ENCODE measurements around the gene CENPC.

Gene CENPC

GRCh38 chr4:67521506-67521905 lies 23.8 kb downstream of the CENPC start:
- Histone ChIP-seq H3K9ac (ENCODE audit: low read depth, low read length) (no peak overlapping the region), H3K9me3 (ENCODE audit: insufficient read depth, low read depth, low read length) (no peaks in the 10 kb centered on the region), H3K27ac (ENCODE audit: low read length) (no peak overlapping the region), H3K36me3 (ENCODE audit: insufficient read depth, low read depth, low read length) (peaks cover 19% of the 10 kb centered on the region; the same call in 1 of the 2 replicates), H3K27me3 (ENCODE audit: insufficient read depth, low read length) (no peaks in the 10 kb centered on the region), H3K4me1 (ENCODE audit: insufficient read depth, low read length) (no peaks in the 10 kb centered on the region), H3K4me3 (ENCODE audit: low read length) (no peak overlapping the region)

GRCh38 chr4:67520141-67520540 lies 25.2 kb downstream of the CENPC start:
- Histone ChIP-seq H3K9ac (ENCODE audit: low read depth, low read length) (no peak overlapping the region), H3K27ac (ENCODE audit: low read length) (no peak overlapping the region), H3K27me3 (ENCODE audit: insufficient read depth, low read length) (no peaks in the 10 kb centered on the region), H3K9me3 (ENCODE audit: insufficient read depth, low read depth, low read length) (no peaks in the 10 kb centered on the region), H3K4me3 (ENCODE audit: low read length) (no peak overlapping the region), H3K36me3 (ENCODE audit: insufficient read depth, low read depth, low read length) (peaks cover 27% of the 10 kb centered on the region), H3K4me1 (ENCODE audit: insufficient read depth, low read length) (no peaks in the 10 kb centered on the region)

DNA sequence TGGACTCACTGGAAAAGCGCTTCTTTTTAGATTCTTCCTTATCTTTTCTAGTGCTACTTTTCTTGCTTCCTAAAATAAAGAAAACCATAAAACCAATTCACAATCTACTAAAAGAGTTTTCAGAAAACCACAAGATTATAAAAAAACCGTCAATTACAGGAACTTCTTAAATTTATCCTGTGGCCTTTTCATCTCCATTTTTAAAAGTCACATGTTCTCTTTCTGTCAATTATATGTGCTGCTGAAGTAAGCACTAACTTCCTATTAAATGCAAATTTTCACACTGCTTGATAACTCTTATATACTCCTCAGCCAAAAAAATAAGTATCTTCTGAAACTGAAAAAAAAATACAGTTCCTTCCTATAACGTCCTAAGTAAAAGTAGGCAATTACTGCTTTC lies 32.8 kb downstream of the CENPC start:
- Histone ChIP-seq H3K9ac (ENCODE audit: low read depth, low read length) (no peak overlapping the region), H3K27me3 (ENCODE audit: insufficient read depth, low read length) (no peaks in the 10 kb centered on the region), H3K4me3 (ENCODE audit: low read length) (no peak overlapping the region), H3K27ac (ENCODE audit: low read length) (no peak overlapping the region), H3K4me1 (ENCODE audit: insufficient read depth, low read length) (no peaks in the 10 kb centered on the region), H3K36me3 (ENCODE audit: insufficient read depth, low read depth, low read length) (peaks cover 72% of the 10 kb centered on the region), H3K9me3 (ENCODE audit: insufficient read depth, low read depth, low read length) (no peaks in the 10 kb centered on the region)

DNA sequence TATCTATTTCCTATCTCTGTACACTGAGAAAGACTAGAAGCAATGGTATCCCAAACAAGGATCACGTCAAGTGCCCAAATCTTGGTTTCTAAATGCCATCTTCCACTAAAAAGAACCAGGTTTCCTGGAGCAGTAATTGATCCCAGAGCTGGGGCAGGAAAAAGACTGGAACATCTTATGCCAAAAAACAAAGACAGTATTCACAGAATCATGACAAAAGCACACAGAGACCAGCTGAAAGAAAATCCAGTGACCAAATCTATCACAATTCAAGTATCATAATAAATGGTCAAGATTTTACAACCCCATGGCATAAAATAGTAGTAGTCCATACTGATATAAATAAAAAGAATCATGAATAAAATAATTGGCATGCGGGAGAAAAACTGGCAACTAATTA lies 44.9 kb downstream of the CENPC start:
- Histone ChIP-seq H3K36me3 (ENCODE audit: insufficient read depth, low read depth, low read length) (peaks cover 24% of the 10 kb centered on the region), H3K4me3 (ENCODE audit: low read length) (no peak overlapping the region), H3K9me3 (ENCODE audit: insufficient read depth, low read depth, low read length) (no peaks in the 10 kb centered on the region), H3K4me1 (ENCODE audit: insufficient read depth, low read length) (0 out of 2 replicates have a peak, but pooled peaks cover 3% of the 10 kb centered on the region), H3K27me3 (ENCODE audit: insufficient read depth, low read length) (no peaks in the 10 kb centered on the region), H3K27ac (ENCODE audit: low read length) (no peak overlapping the region), H3K9ac (ENCODE audit: low read depth, low read length) (no peak overlapping the region)

GRCh38 chr4:67499799-67500198 lies 45.5 kb downstream of the CENPC start:
- Histone ChIP-seq H3K9me3 (ENCODE audit: insufficient read depth, low read depth, low read length) (no peaks in the 10 kb centered on the region), H3K9ac (ENCODE audit: low read depth, low read length) (no peak overlapping the region), H3K4me1 (ENCODE audit: insufficient read depth, low read length) (0 out of 2 replicates have a peak, but pooled peaks cover 3% of the 10 kb centered on the region), H3K27me3 (ENCODE audit: insufficient read depth, low read length) (no peaks in the 10 kb centered on the region), H3K4me3 (ENCODE audit: low read length) (no peak overlapping the region), H3K27ac (ENCODE audit: low read length) (no peak overlapping the region), H3K36me3 (ENCODE audit: insufficient read depth, low read depth, low read length) (peaks cover 23% of the 10 kb centered on the region)

GRCh38 chr4:67483868-67484602 lies 61.3 kb downstream of the CENPC start:
- Histone ChIP-seq H3K27ac (ENCODE audit: low read length) (no peak overlapping the region), H3K4me3 (ENCODE audit: low read length) (no peak overlapping the region), H3K9me3 (ENCODE audit: insufficient read depth, low read depth, low read length) (no peaks in the 10 kb centered on the region; the same call in 1 of the 2 replicates), H3K9ac (ENCODE audit: low read depth, low read length) (no peak overlapping the region), H3K27me3 (ENCODE audit: insufficient read depth, low read length) (no peaks in the 10 kb centered on the region), H3K36me3 (ENCODE audit: insufficient read depth, low read depth, low read length) (peaks cover 11% of the 10 kb centered on the region; the same call in 1 of the 2 replicates), H3K4me1 (ENCODE audit: insufficient read depth, low read length) (no peaks in the 10 kb centered on the region; the same call in 1 of the 2 replicates)

GRCh38 chr4:67480810-67481209 lies 64.5 kb downstream of the CENPC start:
- Histone ChIP-seq H3K4me3 (ENCODE audit: low read length) (no peak overlapping the region), H3K36me3 (ENCODE audit: insufficient read depth, low read depth, low read length) (peaks cover 7% of the 10 kb centered on the region; the same call in 1 of the 2 replicates), H3K4me1 (ENCODE audit: insufficient read depth, low read length) (peaks cover 7% of the 10 kb centered on the region), H3K27me3 (ENCODE audit: insufficient read depth, low read length) (no peaks in the 10 kb centered on the region), H3K9ac (ENCODE audit: low read depth, low read length) (no peak overlapping the region), H3K27ac (ENCODE audit: low read length) (no peak overlapping the region), H3K9me3 (ENCODE audit: insufficient read depth, low read depth, low read length) (no peaks in the 10 kb centered on the region; the same call in 1 of the 2 replicates)

DNA sequence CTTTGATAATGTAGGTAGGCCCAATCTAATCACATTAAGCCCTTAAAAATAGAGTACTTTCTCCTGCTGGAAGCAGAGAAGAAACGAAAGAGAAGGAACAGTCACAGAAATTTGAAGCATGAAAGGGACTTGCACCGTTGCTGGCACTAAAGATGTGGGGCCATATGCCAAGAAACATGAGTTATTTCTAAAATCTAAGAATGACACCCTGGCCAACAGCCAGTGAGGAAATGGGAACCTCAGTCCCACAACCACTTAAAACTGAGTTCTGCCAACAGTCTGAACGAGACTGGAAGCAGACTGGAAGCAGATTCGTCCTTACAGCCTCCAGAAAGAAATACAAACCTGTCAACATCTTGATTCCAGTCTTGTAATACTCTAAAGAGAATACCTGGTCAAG lies 70.1 kb downstream of the CENPC start:
- H3K27me3 ChIP-seq (ENCODE audit: insufficient read depth, low read length), result no peaks in the 10 kb centered on the region
- H3K27ac ChIP-seq (ENCODE audit: low read length), result no peak overlapping the region
- H3K36me3 ChIP-seq (ENCODE audit: insufficient read depth, low read depth, low read length), result peaks cover 29% of the 10 kb centered on the region
- peaks cover 7% of the 10 kb centered on the region; the same call in 1 of the 2 replicates for H3K4me1 ChIP-seq (ENCODE audit: insufficient read depth, low read length)
- H3K9ac ChIP-seq (ENCODE audit: low read depth, low read length), result no peak overlapping the region
- H3K4me3 ChIP-seq (ENCODE audit: low read length), result no peak overlapping the region
- H3K9me3 ChIP-seq (ENCODE audit: insufficient read depth, low read depth, low read length), result no peaks in the 10 kb centered on the region

- H3K36me3 ChIP-seq (ENCODE audit: insufficient read depth, low read depth, low read length), result peaks cover 22% of the 10 kb centered on the region
Measured at GRCh38 chr4:67470871-67471270, 74.4 kb downstream of the CENPC start.

DNA sequence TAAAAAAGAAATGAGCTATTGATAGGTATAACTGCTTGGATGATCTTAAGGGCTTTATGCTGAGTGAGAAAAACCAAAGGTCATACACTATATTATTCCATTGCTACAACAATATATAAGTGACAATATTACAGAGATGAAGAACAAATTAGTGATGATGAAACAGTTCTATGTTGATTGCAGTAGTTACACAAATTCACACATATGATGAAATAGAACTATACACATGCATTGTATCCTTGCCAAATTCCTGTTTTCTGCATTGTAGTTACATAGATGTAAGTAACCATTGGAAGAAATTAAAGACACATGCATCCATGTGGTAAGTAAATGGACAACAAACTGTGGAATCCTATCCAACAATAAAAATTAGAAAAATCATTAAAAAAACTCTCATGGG lies 76.5 kb downstream of the CENPC start:
- no peak overlapping the region for H3K4me3 ChIP-seq (ENCODE audit: low read length)
- no peaks in the 10 kb centered on the region for H3K27me3 ChIP-seq (ENCODE audit: insufficient read depth, low read length)
- 0 out of 2 replicates have a peak, but pooled peaks cover 2% of the 10 kb centered on the region for H3K4me1 ChIP-seq (ENCODE audit: insufficient read depth, low read length)
- H3K9me3 ChIP-seq (ENCODE audit: insufficient read depth, low read depth, low read length), result no peaks in the 10 kb centered on the region
- no peak overlapping the region for H3K9ac ChIP-seq (ENCODE audit: low read depth, low read length)
- peaks cover 15% of the 10 kb centered on the region; the same call in 1 of the 2 replicates for H3K36me3 ChIP-seq (ENCODE audit: insufficient read depth, low read depth, low read length)
- H3K27ac ChIP-seq (ENCODE audit: low read length), result no peak overlapping the region

More at GRCh38 chr4:67470871-67471270, 74.4 kb downstream of the CENPC start:
- H3K27ac ChIP-seq (ENCODE audit: low read length), result no peak overlapping the region
- no peak overlapping the region for H3K4me3 ChIP-seq (ENCODE audit: low read length)
- no peaks in the 10 kb centered on the region for H3K9me3 ChIP-seq (ENCODE audit: insufficient read depth, low read depth, low read length)
- no peak overlapping the region for H3K9ac ChIP-seq (ENCODE audit: low read depth, low read length)
- H3K27me3 ChIP-seq (ENCODE audit: insufficient read depth, low read length), result no peaks in the 10 kb centered on the region
- 0 out of 2 replicates have a peak, but pooled peaks cover 2% of the 10 kb centered on the region for H3K4me1 ChIP-seq (ENCODE audit: insufficient read depth, low read length)

GRCh38 chr4:67466751-67467150 lies 78.6 kb downstream of the CENPC start:
- 0 out of 2 replicates have a peak, but pooled peaks cover 2% of the 10 kb centered on the region for H3K4me1 ChIP-seq (ENCODE audit: insufficient read depth, low read length)
- no peak overlapping the region for H3K9ac ChIP-seq (ENCODE audit: low read depth, low read length)
- H3K9me3 ChIP-seq (ENCODE audit: insufficient read depth, low read depth, low read length), result no peaks in the 10 kb centered on the region
- H3K27ac ChIP-seq (ENCODE audit: low read length), result no peak overlapping the region
- peaks cover 5% of the 10 kb centered on the region; the same call in 1 of the 2 replicates for H3K36me3 ChIP-seq (ENCODE audit: insufficient read depth, low read depth, low read length)
- H3K4me3 ChIP-seq (ENCODE audit: low read length), result no peak overlapping the region
- H3K27me3 ChIP-seq (ENCODE audit: insufficient read depth, low read length), result no peaks in the 10 kb centered on the region

DNA sequence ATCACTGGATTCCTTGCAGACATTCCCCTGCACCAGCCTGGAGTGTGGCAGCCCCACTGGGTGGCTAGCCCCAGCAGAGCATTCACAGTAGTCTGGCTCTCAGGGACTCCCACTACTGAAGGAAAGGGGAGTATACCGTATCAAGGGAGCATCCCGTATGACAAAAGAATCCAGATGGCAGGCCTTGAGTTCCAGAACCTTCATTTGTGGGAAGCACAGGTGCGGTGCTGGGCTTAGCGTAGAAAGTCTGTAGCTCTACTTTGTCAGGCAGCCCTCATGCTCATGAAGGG lies 79.6 kb downstream of the CENPC start:
- no peak overlapping the region for H3K9ac ChIP-seq (ENCODE audit: low read depth, low read length)
- no peaks in the 10 kb centered on the region for H3K27me3 ChIP-seq (ENCODE audit: insufficient read depth, low read length)
- no peaks in the 10 kb centered on the region for H3K9me3 ChIP-seq (ENCODE audit: insufficient read depth, low read depth, low read length)
- no peak overlapping the region for H3K4me3 ChIP-seq (ENCODE audit: low read length)
- no peak overlapping the region for H3K27ac ChIP-seq (ENCODE audit: low read length)
- no peaks in the 10 kb centered on the region for H3K36me3 ChIP-seq (ENCODE audit: insufficient read depth, low read depth, low read length)
- H3K4me1 ChIP-seq (ENCODE audit: insufficient read depth, low read length), result 0 out of 2 replicates have a peak, but pooled peaks cover 2% of the 10 kb centered on the region
